Measurements from ENCODE around the gene NETO1. TPM values are rescaled to one million over a fixed set of nuclear protein-coding genes. Genes with fewer than 3 reads are reported as not detected.

The NETO1 gene
- total RNA-seq, 4 donors from 2014 or later = 0.47 to 7.6 TPM; not detected in 2

- TF ChIP-seq POLR2AphosphoS5 (IDR thresholded peaks at IDR 0.05) (no peak), EP300 (IDR thresholded peaks at IDR 0.05) (no peak), CTCF (IDR thresholded peaks at IDR 0.05) (no peak), POLR2A (IDR thresholded peaks at IDR 0.05) (no peak)
- WGBS = 77% methylated on average over 2 of the region's 2 CpGs
- no peaks in the 10 kb centered on the region for H3K9me3 ChIP-seq
- H3K27ac ChIP-seq = no peak overlapping the region
- DNase-seq (ENCODE audit: low spot score in 2 of 2) = no peak
- H3K4me1 ChIP-seq = no peaks in the 10 kb centered on the region
- H3K4me3 ChIP-seq = no peak overlapping the region
- no peaks in the 10 kb centered on the region for H3K27me3 ChIP-seq
- H3K36me3 ChIP-seq = no peaks in the 10 kb centered on the region
Observed at GRCh38 chr18:72828601-72829000, 39.2 kb downstream of the NETO1 start.

GRCh38 chr18:72826736-72827135, 41.1 kb downstream of the NETO1 start:
- H3K27ac ChIP-seq = no peak overlapping the region
- no peak overlapping the region for H3K4me3 ChIP-seq
- DNase-seq (ENCODE audit: low spot score in 2 of 2) = no peak
- H3K27me3 ChIP-seq = no peaks in the 10 kb centered on the region
- no peaks in the 10 kb centered on the region for H3K36me3 ChIP-seq
- H3K9me3 ChIP-seq = no peaks in the 10 kb centered on the region
- TF ChIP-seq CTCF (IDR thresholded peaks at IDR 0.05) = no peak
- TF ChIP-seq POLR2A (IDR thresholded peaks at IDR 0.05) = no peak
- no peaks in the 10 kb centered on the region for H3K4me1 ChIP-seq
- 68% methylated on average over 9 of the region's 9 CpGs for WGBS

- Histone ChIP-seq H3K27ac (no peak overlapping the region), H3K36me3 (no peaks in the 10 kb centered on the region), H3K9me3 (no peaks in the 10 kb centered on the region), H3K4me3 (no peak overlapping the region), H3K4me1 (no peaks in the 10 kb centered on the region), H3K27me3 (no peaks in the 10 kb centered on the region)
- DNase-seq (ENCODE audit: low spot score in 2 of 2) = no peak
- TF ChIP-seq POLR2A (IDR thresholded peaks at IDR 0.05) = no peak
- no peak for TF ChIP-seq POLR2AphosphoS5 (IDR thresholded peaks at IDR 0.05)
- TF ChIP-seq EP300 (IDR thresholded peaks at IDR 0.05) = no peak
- TF ChIP-seq CTCF (IDR thresholded peaks at IDR 0.05) = no peak
- WGBS = 88% methylated on average over 8 of the region's 8 CpGs
Observed at GRCh38 chr18:72823345-72823744, 44.4 kb downstream of the NETO1 start.

GRCh38 chr18:72822202-72822601, 45.6 kb downstream of the NETO1 start:
- Histone ChIP-seq H3K36me3 (no peaks in the 10 kb centered on the region), H3K27ac (no peak overlapping the region), H3K9me3 (no peaks in the 10 kb centered on the region), H3K27me3 (no peaks in the 10 kb centered on the region), H3K4me1 (no peaks in the 10 kb centered on the region), H3K4me3 (no peak overlapping the region)
- no peak for DNase-seq (ENCODE audit: low spot score in 2 of 2)
- no peak for TF ChIP-seq POLR2AphosphoS5 (IDR thresholded peaks at IDR 0.05)
- no peak for TF ChIP-seq EP300 (IDR thresholded peaks at IDR 0.05)
- no peak for TF ChIP-seq CTCF (IDR thresholded peaks at IDR 0.05)
- no peak for TF ChIP-seq POLR2A (IDR thresholded peaks at IDR 0.05)
- 84% methylated on average over 13 of the region's 13 CpGs for WGBS

- WGBS = 80% methylated on average over 7 of the region's 7 CpGs
- DNase-seq (ENCODE audit: low spot score in 2 of 2) = no peak
- no peaks in the 10 kb centered on the region for H3K27me3 ChIP-seq
- H3K4me1 ChIP-seq = no peaks in the 10 kb centered on the region
- no peak for TF ChIP-seq POLR2A (IDR thresholded peaks at IDR 0.05)
- TF ChIP-seq CTCF (IDR thresholded peaks at IDR 0.05) = no peak
- no peak for TF ChIP-seq EP300 (IDR thresholded peaks at IDR 0.05)
- TF ChIP-seq POLR2AphosphoS5 (IDR thresholded peaks at IDR 0.05) = no peak
- H3K9me3 ChIP-seq = no peaks in the 10 kb centered on the region
- no peak overlapping the region for H3K27ac ChIP-seq
- no peaks in the 10 kb centered on the region for H3K36me3 ChIP-seq
- no peak overlapping the region for H3K4me3 ChIP-seq
Observed at GRCh38 chr18:72820571-72820970, 47.2 kb downstream of the NETO1 start.
